ENCODE measurements around the gene STAB1. TPM values are rescaled to one million over a fixed set of nuclear protein-coding genes. Genes with fewer than 3 reads are reported as not detected.
A peak's percentile ranks its signal among the peaks of the same experiment; 100 is the strongest.

Gene STAB1
- total and polyA plus RNA-seq, 12 donors, result 30.8 to 1,593 (median 466) TPM

DNA sequence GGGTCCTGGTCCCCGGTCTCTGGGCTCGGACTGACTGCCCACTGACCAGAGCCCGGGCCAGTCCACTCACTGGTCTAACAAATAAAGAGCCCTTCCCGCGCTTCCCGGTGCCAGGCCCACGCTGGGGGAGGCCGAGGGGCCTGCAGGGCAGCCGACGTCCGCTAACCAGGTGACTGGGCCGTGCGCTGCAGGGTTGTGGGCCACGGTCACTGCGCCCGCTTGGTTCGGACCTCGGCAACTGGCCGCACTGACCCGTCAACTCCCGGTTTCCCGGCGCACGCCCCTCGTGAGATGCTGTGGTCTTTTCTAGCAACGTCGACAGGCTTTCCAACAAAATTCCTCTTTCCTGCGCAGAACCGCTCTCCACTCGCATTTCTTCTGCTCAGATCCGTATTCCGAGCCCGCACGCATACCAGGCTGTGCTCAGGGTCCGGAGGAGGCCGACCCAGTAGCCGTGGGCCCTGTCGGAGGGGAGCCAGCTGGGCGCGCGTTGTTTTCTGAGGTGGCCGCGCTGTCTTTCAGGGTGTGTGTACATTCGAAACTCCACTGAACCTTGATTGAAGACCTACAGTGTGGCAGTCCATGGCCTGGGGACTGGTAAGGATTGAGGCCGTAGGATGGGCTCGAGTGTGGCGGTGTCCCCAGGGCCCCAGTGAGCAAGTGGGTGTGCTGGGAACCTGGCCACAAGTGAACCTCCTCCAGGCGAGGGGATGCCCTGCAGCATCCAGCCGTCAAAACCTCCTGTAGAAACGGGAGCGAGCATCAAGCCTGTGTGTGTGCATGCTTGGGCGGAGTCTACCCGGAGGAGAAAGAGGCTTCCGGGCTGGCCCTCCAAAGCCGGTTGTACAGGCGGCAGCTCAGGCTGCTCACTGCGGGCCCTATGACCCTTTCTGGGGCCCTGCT is 39.4 kb downstream of the STAB1 start:
- peak overlapping the region in 4 of 5 donors; percentile 41 to 94 (median 66) for H3K27ac ChIP-seq
- intact Hi-C loops (cut with DNase I), result loop anchor here in 1 of 2 donors (5.0 to 10.0 kb wide), 2 partner anchors 62 to 150 kb away; partner anchors contain the start of genes GNL3 and PBRM1
- WGBS, 4 donors, result 56 to 66% (median 62%) methylated on average over 40 to 57 of the region's 57 CpGs
- peaks cover 41 to 74% of the 10 kb centered on the region in 2 donors for H3K4me1 ChIP-seq (replicated peaks in 1 of 2)
- H3K4me3 ChIP-seq, result peak overlapping the region in 2 of 4 donors; percentile 29 to 92
- TF ChIP-seq, protein P1, sequence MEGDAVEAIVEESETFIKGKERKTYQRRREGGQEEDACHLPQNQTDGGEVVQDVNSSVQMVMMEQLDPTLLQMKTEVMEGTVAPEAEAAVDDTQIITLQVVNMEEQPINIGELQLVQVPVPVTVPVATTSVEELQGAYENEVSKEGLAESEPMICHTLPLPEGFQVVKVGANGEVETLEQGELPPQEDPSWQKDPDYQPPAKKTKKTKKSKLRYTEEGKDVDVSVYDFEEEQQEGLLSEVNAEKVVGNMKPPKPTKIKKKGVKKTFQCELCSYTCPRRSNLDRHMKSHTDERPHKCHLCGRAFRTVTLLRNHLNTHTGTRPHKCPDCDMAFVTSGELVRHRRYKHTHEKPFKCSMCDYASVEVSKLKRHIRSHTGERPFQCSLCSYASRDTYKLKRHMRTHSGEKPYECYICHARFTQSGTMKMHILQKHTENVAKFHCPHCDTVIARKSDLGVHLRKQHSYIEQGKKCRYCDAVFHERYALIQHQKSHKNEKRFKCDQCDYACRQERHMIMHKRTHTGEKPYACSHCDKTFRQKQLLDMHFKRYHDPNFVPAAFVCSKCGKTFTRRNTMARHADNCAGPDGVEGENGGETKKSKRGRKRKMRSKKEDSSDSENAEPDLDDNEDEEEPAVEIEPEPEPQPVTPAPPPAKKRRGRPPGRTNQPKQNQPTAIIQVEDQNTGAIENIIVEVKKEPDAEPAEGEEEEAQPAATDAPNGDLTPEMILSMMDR (IDR thresholded peaks at IDR 0.05), result no peak
- no peak for TF ChIP-seq POLR2A (IDR thresholded peaks at IDR 0.05)
- no peaks in the 10 kb centered on the region for H3K9me3 ChIP-seq (replicated peaks in 1 of 3)
- DNase-seq, result peak; percentile 32 to 84 (median 45)
- H3K27me3 ChIP-seq, result no peaks in the 10 kb centered on the region
- no peaks in the 10 kb centered on the region for H3K36me3 ChIP-seq (replicated peaks in 1 of 2)

DNA sequence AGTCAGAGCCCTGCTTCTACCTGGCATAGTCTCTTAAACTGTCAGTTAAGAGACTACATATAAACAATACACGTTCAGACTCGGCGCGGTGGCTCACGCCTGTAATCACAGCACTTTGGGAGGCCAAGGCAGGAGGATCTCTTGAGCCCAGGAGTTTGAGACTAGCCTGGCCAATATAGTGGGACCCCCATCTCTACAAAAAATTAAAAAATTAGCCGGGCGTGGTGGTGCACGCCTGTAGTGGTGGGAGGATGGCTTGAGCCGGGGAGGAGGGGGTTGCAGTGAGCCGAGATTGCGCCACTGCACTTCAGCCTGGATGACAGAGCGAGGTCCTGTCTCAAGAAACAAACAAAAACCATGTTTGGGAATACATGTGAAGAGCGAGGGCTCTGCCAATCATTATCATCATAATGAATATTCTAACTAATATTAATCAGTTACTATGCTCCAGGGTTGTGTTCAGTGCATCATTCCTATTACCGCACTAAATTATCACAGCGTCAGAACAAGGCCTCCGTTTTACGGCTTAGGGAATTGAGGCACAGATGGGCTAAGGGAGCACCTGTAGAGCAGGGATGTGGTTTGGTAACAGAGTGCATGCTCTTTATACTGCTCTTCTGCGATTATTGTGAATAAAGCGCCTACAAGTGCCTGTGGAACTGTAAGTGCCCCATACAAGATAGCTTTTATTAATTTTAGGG is 40.4 kb downstream of the STAB1 start:
- no peaks in the 10 kb centered on the region for H3K9me3 ChIP-seq (replicated peaks in 1 of 3)
- peak in 4 of 7 donors; percentile 17 to 68 (median 24) for DNase-seq
- H3K27ac ChIP-seq, result peak overlapping the region in 2 of 5 donors; percentile 67 to 94
- 86 to 89% (median 89%) methylated on average over 19 of the region's 19 CpGs for WGBS, 4 donors
- peak overlapping the region in 1 of 4 donors; percentile 32 for H3K4me3 ChIP-seq
- H3K4me1 ChIP-seq (replicated peaks in 1 of 2), result peaks cover 34 to 74% of the 10 kb centered on the region in 2 donors
- H3K36me3 ChIP-seq (replicated peaks in 1 of 2), result no peaks in the 10 kb centered on the region
- H3K27me3 ChIP-seq, result no peaks in the 10 kb centered on the region
- intact Hi-C loops (cut with DNase I), result loop anchor here in 1 of 2 donors (10.0 kb wide), 1 partner anchor 149 kb away; the partner anchor contains the start of genes GNL3 and PBRM1
- no peak for TF ChIP-seq POLR2A (IDR thresholded peaks at IDR 0.05)
- TF ChIP-seq, protein P1 (IDR thresholded peaks at IDR 0.05), result no peak

- TF ChIP-seq, protein P1 (IDR thresholded peaks at IDR 0.05), result no peak
- no peak for TF ChIP-seq POLR2A (IDR thresholded peaks at IDR 0.05)
- Histone ChIP-seq H3K27me3 (no peaks in the 10 kb centered on the region), H3K27ac (peak overlapping the region in 2 of 5 donors; percentile 67 to 94), H3K4me1 (replicated peaks in 1 of 2) (peaks cover 38 to 74% of the 10 kb centered on the region in 2 donors), H3K4me3 (peak overlapping the region in 1 of 4 donors; percentile 32), H3K36me3 (replicated peaks in 1 of 2) (no peaks in the 10 kb centered on the region), H3K9me3 (replicated peaks in 1 of 3) (no peaks in the 10 kb centered on the region)
- DNase-seq, result no peak
- intact Hi-C loops (cut with DNase I), result loop anchor here in 1 of 2 donors (10.0 kb wide), 1 partner anchor 149 kb away; the partner anchor contains the start of genes GNL3 and PBRM1
- 11 to 16% (median 11%) methylated on average over 8 to 9 of the region's 9 CpGs for WGBS, 4 donors
Measured at GRCh38 chr3:52536112-52536368, 40.9 kb downstream of the STAB1 start.
